Activated CD4-positive, alpha-beta T cell treated with anti-CD3 and anti-CD28 coated beads, Interleukin-10, Interleukin-2, amounts not matched to agents 100 ng/mL and 50 ng/mL, durations not matched to agents 16 hours and 8 hours (primary cell): ENCODE results near the gene CD300E.
A peak's percentile ranks its signal among the peaks of the same experiment; 100 is the strongest.
"Not testable (repeated sequence)": the region's sequence is repeated elsewhere in the genome, so short reads cannot be mapped to it uniquely, and the experiment has no call there.

Source experiments
- DNase-seq: peaks from one replicate; pipeline ENCODE4 v3.0.0-alpha.2; 2020

The CD300E gene

DNA sequence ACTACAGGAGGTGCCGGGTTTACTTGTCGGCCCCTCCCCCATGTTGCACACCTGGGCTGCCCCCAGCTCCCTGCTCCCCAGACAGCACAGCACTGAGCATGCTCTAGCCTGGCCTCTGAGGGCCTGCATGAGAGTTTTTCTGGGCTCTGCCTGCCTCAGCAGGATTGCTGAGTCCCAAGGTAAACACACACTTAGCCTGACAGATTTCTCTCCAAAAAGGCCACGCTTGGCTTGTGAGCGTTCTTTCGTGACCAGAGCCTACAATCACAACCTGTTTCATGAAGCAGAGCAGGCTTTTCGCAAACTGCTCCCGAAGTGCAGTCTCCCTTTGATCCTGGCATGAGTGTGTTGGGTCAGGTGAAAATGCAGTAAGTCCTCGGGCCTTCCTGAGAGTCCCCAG, 9.8 kb upstream of the CD300E start:
- DNase-seq: no peak

- no peak for DNase-seq
Measured at GRCh38 chr17:74632617-74633016, 9.1 kb upstream of the CD300E start.

DNA sequence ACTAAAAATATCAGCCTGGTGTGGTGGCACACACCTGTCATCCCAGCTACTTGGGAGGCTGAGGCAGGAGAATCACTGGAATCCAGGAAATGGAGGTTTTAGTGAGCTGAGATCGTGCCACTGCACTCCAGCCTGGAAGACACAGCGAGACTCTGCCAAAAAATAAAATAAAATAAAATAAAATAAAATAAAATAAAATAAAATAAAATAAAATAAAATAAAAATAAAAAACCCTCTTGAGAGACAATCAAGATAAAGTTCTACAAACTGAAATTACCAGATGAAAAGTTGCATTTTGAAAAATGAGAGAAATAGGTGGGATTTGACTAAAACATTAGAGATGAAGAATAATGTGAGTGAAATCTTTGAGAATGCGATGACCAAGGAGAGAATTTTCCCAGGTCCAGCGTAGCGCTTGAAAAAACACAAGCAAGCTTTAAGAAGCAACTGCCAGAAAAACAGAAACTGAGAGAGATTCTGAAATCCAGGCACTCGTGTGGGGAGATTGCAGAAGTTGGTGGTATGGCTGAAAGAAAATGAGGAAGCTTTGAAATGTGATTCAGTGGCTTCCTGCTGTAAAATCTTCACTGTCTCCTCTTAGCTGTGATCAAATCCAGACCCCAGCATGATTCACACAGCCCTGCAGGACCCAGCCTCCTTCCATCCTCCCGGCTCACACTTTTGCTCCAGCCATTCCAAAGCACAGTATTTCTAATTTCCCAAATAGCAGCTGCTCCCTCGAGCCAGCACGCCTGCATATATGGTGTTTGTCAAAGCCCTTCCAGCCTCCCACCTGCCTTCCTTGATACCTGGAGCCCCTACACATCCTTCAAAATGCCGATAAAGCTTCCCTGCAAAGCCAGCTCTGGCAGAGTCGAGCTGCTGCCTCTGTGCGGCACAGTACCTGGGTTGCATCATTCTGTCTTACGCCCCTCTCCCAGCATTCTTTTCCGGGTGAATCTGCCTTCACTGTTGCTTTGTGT, 8.2 kb upstream of the CD300E start:
- DNase-seq: no peak

DNA sequence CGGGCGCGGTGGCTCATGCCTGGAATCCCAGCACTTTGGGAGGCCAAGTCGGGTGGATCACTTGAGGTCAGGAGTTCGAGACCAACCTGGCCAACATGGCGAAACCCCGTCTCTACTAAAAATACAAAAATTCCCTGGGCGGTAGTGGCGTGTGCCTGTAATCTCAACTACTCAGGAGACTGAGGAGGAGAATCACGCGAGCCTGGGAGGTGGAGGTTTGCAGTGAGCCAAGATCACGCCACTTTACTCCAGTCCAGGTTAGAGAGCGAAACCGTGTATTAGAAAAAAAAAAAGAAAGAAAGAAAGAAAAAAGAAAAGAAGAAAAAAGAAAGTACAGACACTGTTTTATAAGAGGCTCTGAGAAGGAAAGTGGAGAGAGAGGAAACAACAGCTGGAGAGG, 6.7 kb upstream of the CD300E start:
- not testable (repeated sequence) for DNase-seq

DNA sequence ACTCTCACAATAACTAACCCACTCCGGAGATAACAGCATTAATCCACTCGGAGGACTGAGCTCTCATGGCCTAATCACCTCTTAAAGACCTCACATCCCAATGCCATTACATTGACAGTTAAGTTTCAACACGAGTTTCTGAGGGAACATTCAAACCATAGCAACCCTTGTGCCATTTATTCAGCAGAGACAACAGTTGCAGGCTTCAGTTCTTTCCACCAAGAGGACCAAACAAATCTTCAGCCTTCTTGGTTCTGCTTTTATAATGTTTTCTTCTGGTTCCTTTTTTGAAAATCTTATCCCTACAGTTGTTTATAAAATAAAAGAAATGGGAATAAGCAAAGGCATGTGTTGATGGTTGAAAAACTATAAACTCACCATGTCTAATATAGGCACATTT, 2.1 kb upstream of the CD300E start:
- no peak for DNase-seq

DNA sequence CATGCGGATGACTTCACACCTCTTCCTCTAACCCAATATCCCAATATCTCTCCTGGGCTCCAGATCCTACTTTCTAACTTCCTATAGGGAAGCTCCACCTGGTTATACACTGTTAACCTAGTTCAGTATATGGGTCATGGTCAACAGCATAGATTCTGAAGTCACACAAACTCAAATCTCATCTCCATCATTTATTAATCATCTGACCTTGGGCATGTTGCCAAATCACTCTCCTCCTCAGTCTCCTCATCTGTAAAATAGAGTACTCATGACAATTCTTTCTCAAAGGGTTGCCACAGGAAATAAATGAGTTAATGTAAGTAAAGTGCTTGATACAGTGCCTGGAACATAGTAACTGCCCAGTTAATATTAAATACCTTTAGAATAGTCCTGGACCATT, 593 bp upstream of the CD300E start:
- DNase-seq: no peak

DNA sequence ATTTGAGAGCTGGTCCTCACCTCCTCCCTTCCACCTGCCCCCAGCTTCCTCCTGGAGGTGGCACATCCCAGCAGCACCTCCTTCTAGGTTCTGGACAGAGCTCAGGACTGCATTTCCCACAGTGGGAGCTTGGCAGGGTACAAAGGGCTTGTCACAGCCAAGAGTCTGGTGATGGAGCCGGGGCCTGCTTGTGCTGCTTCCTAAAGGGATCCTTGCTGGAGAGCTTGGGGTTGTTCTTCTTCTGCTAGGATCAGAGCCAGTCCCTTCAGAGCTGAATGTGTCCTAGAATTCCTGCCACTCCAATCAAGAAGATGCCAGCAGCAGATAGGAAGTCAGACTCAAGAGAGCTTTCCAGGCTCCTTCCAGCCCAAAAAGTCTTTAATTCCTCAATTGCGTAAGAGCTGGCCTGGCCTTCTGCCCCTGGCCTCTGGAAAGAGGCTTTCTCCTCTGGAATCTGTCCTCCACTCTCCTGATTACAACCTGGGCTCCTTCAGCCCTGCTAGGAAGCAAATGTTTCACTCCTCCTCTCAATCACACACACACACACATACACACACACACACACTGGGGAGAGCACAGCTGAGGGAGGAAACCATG, 4.4 kb downstream of the CD300E start:
- no peak for DNase-seq

GRCh38 chr17:74618451-74618850, 5.1 kb downstream of the CD300E start:
- DNase-seq: no peak

DNA sequence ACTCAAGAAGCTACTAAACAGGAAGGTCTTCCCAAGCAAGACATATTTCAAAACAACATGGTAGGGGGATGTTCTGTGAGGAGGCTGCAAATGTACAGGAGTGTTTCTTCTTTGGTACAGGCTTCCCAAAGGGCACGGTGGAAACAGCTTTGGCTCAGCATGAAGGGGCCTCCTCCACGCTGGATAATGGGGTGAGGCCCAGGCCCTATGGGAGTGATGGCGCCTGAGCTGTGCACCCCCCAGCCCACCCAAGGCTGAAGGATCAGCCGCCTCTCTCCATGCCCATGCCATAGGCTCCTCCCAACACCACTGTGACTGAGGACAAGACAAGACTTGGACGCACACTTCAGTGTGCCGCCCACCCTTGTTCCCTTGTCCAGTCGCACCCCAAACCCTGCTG, 6.8 kb downstream of the CD300E start:
- no peak for DNase-seq

DNA sequence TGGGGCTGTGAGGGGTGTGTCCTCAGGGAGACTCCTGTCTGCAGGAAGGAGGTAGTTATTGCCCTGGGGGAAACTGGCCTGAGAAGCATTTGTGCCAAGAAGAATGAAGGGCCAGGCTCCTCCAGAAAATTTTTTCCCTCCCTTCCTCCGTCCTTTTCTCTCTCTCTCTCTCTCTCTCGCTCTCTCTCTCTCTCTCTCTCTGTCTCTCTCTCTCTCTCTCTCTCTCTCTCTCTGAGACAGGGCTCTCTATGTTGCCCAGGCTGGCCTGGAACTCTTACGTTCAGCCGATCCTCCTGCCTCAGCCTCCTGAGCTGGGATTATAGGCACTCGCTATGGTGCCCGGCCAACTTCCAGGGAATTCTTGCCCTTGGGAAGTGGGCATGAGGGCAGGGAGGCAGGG, 11.5 kb downstream of the CD300E start:
- DNase-seq: no peak

GRCh38 chr17:74610108-74610507, 13.4 kb downstream of the CD300E start:
- DNase-seq: no peak

DNA sequence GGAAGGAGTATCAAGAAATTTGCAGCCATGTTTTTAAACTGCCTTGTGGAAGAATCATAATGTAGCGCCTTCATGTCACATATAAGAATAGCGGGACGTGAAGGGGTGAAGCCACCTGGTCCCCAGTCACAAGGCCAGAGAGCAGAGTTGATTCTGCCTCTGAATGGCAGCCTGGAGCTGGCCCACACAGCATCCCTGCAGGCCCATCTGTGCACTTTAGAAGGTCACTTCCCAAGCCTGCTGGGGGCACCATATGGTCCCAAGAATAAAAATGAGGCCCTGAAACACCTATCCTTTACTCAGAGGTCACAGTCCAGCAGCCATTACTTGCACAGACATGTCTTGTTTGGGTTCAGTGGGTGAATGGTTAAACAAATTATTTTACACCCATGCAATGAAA, 15.0 kb downstream of the CD300E start:
- no peak for DNase-seq

GRCh38 chr17:74607221-74607620, 16.3 kb downstream of the CD300E start:
- DNase-seq: no peak

- no peak for DNase-seq
Measured at GRCh38 chr17:74606050-74606449, 17.5 kb downstream of the CD300E start.

DNA sequence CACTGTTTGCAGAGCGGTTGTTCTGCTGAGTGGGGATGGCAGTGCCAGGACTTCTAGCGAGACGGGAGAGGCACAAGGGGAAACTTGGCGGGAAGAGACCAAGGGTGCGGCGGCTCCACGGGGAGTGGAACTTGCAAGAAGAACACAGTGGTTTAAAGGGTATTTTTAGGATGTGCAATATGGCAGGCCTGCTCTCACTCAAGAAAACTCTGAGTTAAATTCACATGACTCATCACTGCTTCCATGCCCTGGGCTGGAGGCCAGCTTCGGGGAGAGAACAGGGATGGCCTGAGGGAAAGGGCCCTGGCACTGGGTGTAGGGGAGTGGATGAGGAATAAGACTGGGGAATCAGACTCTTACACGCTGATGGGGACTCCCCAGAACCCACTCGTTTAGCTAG, 18.2 kb downstream of the CD300E start:
- no peak for DNase-seq

GRCh38 chr17:74604761-74605160, 18.8 kb downstream of the CD300E start:
- no peak for DNase-seq

DNA sequence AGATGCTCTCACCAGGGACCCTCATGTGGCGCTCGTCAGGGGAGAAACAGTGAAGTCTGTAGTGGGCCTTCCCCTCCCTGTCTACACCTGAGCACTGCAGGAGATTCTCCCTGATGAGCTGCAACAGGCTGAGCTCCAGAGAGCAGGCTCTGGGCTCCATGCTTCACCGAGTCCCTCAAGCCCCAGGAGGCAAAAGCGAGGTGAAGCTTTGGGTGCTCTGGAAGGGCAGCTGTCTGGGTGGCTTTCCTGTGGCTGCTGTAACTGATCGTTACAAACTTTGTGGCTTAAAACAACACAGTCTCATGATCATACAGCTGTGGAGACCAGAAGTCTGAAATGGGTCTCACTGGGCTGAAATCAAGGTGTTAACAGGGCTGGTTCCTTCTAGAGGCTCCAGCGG, 19.3 kb downstream of the CD300E start:
- DNase-seq: no peak

DNA sequence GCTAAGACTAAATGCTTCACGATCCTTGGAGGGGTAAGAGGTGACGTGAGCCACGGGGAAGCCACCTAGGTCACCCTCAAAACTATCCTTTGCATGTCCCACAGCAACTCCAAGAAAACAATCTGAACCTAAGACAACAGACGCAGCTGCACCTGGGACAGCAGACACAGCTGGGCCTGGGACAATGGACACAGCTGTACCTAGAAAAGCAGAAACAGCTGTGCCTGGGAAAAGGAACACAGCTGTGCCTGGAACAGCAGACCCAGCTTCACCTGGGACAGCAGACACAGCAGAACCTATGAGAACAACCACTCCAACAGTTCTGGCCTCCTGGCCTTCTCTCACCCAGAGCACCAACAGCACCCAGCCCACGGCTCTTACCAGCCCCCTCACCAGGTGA, 19.8 kb downstream of the CD300E start:
- DNase-seq: no peak

GRCh38 chr17:74603037-74603635, 20.4 kb downstream of the CD300E start:
- DNase-seq: peak; percentile 6

DNA sequence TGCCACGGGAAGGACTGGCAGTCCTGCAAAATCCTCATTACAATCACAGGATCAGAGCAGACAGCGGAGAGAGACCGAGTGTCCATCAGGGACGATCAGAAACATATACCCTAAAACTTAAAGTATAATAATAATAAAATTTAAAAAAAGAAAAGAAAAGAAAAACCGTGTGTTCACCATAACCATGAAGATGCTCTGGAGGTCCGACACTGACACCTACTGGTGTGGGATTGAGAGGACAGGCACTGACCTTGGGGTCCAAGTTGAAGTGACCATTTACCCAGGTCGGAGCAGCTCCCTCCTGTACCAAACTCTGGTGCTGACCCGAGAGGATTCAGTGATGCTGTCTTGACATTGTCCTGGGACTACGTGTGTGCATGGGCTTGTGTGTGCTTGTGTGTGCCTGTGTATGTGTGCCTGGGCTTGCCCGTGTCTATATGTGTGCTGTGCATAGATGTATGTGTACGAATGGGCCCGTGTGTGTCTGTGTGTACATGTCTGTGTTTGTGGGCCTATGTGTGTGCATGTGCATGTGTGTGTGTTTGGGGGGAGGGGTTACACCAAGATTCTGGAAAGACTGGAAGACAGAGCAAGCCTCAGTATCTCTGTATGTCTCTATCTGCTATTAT, 21.5 kb downstream of the CD300E start:
- peak; percentile 33 for DNase-seq

DNA sequence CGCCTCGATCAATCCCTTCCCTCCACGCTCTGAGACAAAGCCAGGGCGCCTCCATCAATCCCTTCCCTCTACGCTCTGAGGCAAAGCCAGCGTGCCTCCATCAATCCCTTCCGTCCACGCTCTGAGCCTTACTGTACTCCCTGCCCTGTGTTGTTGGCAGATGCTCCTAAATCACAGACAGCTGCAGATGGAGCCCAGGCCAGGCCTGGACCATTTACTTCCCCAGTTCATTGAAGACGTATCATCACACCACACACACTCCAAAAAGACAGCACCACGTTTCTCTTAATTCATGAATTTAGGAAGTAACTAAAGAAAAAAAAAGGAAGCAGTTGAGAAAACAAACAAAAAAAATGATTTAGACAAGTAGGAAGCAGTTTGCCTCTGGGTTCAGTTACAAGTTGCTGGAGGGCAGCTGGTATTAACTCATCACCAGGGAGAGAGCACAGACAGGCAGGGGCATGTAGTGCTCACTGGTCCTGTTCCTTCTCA, 24.0 kb downstream of the CD300E start:
- DNase-seq: no peak

DNA sequence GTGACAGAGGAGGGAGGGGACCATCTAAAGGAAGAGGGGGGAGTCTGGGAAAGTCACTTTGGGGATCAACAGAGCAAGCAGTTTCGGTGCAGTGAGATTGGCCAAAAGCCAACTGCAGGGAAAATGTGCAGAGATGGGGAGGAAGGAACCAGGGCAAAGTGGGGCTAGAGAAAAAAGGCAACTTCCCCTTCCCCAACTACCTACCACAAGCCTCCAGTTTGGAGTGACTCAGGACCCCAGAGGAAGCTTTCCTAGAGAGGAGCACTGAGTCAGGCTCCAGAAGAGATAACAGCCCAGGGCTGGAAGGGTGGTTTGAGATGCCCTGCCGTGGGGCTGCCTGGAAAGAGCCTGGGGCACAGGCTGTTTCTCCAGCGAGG, 24.5 kb downstream of the CD300E start:
- no peak for DNase-seq

- DNase-seq: no peak
Measured at GRCh38 chr17:74598346-74599022, 25.1 kb downstream of the CD300E start.
